ENCODE data around the gene RGS12.

DNA sequence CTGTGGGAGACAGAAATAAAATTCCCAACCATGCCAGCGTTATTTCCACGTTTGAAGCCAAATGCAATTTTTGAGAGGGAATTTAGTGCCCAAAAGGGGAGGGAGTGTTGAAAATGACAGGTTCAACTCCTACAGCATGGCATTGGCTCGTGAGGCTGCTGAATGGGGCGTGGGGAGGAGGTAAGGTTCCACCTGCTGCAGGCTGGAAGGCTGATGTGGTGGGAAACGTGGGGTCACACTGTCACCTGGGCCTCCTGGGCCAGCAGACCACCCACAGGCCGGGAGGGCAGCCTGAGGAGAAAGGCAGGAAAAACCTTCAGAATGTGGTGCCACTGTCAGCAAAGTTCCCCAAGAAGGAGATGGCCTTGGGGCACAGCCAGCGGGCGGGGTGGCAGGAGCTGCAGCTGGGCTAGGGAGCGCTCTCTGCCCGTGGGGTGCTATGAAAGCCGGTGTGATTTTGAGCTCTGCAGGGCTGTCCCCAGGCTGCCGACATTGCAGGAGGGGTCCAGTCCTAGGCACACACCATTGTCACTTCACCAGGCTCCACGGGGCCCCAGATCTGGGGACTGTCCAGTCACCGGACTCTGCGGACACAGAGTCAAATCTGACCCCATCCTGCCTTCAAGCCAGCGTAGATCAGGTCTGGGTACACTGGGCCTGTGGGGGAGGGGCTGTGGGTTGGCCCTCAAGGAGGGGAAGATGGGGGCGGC, 24.3 kb upstream of the RGS12 start:
- TF ChIP-seq, protein P1, sequence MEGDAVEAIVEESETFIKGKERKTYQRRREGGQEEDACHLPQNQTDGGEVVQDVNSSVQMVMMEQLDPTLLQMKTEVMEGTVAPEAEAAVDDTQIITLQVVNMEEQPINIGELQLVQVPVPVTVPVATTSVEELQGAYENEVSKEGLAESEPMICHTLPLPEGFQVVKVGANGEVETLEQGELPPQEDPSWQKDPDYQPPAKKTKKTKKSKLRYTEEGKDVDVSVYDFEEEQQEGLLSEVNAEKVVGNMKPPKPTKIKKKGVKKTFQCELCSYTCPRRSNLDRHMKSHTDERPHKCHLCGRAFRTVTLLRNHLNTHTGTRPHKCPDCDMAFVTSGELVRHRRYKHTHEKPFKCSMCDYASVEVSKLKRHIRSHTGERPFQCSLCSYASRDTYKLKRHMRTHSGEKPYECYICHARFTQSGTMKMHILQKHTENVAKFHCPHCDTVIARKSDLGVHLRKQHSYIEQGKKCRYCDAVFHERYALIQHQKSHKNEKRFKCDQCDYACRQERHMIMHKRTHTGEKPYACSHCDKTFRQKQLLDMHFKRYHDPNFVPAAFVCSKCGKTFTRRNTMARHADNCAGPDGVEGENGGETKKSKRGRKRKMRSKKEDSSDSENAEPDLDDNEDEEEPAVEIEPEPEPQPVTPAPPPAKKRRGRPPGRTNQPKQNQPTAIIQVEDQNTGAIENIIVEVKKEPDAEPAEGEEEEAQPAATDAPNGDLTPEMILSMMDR (IDR thresholded peaks at IDR 0.05; ENCODE audit: insufficient read depth, low read depth, low read length), result no peak
- no peak for TF ChIP-seq EZH2 (IDR thresholded peaks at IDR 0.05; ENCODE audit: insufficient read depth, low read length)
